GM21723 (cell line): Measurements from ENCODE around the gene PXN.
A peak's percentile ranks its signal among the peaks of the same experiment; 100 is the strongest.
"Not testable (repeated sequence)": the region's sequence is repeated elsewhere in the genome, so short reads cannot be mapped to it uniquely, and the experiment has no call there.

Experiments
- ATAC-seq: cut with Tn5 transposase; IDR thresholded peaks from one replicate; pipeline ENCODE4 v1.9.1; 2021; ENCODE audit warnings: mild to moderate bottlenecking, moderate library complexity; ENCODE audit not compliant: unreplicated experiment

The PXN gene

GRCh38 chr12:120211904-120212283, 53.6 kb downstream of the PXN start:
- no peak for ATAC-seq

DNA sequence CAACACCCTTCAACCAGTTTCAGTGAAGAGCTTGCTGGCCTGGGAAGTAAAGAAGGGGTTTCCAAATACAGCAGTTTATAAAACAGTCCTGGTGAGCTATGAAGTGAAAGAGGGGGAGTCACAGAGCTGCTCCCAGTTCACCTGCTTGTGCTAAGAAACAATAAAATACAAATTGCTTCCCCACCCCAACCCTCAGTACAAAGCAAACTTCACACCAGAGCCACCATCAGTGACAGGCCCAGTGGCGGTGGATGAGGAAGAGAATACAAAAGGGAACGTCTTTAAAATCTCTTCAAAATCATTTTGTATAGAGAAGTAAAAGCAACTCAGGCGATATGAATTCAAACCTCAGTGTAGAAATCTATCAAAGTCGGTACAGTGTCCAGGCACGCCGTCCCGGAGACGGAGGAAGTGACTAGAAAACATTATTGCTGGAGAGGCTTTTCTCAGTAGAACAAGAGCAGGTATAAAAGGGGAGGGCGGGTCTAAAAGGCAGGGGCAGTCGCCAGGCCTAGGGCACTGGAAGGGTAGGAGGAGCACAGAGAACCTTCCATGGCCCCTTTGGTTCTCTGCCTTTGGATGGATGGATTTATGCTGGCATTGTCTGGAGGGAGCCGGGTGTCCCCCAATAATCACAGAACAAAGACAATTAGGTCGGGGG, 54.2 kb downstream of the PXN start:
- ATAC-seq, result no peak

- ATAC-seq, result no peak
Observed at GRCh38 chr12:120209851-120210250, 55.7 kb downstream of the PXN start.

DNA sequence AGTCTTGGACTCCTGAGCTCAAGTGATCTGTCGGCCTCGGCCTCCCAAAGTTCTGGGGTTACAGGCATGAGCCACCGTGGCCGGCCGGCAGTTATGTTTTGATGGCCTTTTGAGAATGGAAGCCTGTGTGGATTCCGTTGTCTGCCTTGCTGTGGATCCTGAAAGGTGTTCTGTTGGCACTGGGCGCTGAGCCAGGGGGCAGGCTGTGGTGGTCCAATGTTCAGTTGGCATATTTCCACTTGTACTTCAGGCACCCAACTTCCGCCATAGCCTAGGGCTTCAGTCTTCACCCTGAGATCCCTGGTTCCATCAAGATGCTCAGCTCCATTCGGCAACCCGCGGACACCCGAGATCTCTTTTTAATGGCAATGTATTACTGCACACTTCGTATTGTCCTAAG, 58.3 kb downstream of the PXN start:
- ATAC-seq, result no peak

- not testable (repeated sequence) for ATAC-seq
Observed at GRCh38 chr12:120206781-120207180, 58.7 kb downstream of the PXN start.

DNA sequence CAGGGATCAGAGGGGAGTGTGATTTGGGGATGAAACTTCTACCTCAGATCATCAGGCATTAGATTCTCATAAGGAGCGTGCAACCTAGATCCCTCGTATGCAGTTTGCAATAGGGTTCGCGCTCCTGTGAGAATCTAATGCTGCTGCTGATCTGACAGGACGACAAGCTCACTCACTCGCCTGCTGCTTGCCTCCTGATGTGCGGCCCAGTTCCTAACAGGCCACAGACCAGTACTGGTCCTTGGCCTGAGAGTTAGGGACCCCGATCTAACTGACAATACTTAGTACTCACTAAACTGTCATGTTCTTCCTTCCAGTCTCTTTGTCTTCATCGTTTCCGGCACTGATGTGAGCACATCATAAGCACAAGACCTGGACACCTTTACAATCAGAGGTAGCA, 59.3 kb downstream of the PXN start:
- ATAC-seq, result no peak

DNA sequence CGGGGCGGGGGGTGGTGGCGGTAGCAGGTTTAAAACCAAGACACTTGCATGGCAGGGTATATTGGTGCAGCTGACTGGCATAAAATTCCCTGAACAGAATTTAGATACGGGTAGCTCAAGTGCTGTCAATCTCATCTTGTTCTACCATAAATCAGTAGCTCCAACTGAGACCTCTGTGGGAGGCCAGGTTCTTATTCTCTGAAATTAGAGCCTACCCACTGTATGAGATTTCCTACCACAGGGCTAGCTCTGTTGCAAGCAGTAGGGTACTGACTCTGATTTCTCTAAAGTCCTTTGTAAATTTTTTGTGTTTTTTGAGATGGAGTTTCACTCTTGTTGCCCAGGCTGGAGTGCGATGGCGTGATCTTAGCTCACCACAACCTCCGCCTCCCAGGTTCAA, 61.4 kb downstream of the PXN start:
- no peak for ATAC-seq

DNA sequence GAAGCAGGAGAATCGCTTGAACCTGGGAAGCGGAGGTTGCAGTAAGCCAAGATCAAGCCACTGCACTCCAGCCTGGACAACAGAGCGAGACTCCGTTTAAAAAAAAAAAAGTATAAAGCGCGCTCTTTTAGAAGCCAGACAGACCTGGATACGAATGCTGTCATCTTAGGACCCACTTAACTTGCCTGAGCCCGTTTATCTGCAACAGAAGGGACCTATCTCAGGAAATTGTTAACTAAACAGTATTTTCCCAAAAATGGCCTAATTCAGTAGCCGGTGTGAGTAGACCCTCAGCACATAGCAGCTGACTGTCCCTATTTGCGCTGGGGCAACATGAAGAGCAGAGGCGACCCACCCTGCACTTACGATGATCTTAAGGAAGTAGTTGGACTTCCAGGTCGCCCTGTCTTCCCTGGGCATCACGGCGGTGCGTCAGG, 65.1 kb downstream of the PXN start:
- no peak for ATAC-seq

- no peak for ATAC-seq
Observed at GRCh38 chr12:120199595-120200306, 65.8 kb downstream of the PXN start.

DNA sequence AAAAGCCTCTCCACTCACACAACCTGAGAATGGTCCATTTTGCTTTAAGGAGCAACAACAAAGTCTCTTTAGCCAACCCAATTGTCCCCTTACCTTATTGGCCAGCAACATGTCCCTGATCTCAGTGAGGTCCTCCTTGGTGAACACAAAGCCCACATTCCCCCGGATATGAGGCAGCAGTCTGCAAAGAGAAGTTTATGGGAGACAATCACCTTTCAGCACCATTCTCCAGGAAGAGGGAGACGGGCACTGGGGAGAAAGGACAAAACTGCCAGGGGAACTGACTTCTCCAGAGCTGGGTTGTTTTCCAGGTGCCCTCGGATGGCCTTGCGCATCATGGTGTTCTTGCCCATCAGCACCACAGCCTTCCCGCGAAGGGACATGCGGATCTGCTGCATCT, 66.5 kb downstream of the PXN start:
- no peak for ATAC-seq

DNA sequence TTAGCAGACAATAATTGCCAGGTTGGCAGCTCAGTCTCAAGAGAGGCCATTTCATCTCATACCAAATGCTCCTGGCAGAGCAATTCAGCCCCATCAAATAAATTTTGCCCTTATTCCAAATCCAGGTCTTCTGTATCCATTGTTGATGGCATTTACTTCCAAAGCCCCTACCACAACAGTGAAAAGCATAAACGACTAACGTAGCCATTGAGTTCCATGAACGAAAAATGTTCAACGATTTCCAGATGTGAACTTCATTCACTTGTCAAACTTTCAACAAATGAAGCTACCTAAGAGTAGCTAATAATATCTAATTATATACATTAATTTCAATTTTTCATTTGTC, 68.0 kb downstream of the PXN start:
- ATAC-seq, result no peak

- not testable (repeated sequence) for ATAC-seq
Observed at GRCh38 chr12:120196817-120197541, 68.6 kb downstream of the PXN start.

DNA sequence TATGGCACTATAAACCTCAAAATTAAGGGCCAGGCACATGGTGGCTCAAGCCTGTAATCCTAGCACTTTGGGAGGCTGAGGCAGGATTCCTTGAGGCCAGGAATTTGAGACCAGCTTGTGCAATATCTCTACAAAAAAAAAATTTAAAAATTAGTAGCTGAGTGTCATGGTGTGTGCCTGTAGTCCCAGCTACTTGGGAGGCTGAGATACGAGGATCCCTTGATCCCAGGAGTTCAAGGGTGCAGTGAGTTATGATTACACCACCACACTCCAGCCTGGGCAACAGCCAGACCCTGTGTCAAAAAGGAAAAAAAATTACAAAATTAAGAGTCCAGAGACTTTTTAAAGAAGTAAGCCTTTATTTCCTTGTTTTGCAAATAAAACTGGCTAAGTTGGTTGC, 69.2 kb downstream of the PXN start:
- no peak for ATAC-seq

GRCh38 chr12:120194534-120195395, 70.8 kb downstream of the PXN start, which contains the start of gene GCN1:
TSS of gene GCN1 (minus strand) at chr12:120194715. CDS start at chr12:120194697, 18 bp downstream.
- peak; percentile 74 for ATAC-seq

- ATAC-seq, result peak; percentile 28
Observed at GRCh38 chr12:120194226-120194533, 71.3 kb downstream of the PXN start.

- ATAC-seq, result not testable (repeated sequence)
Observed at GRCh38 chr12:120193286-120193685, 72.2 kb downstream of the PXN start.

- ATAC-seq, result no peak
Observed at GRCh38 chr12:120190985-120191480, 74.5 kb downstream of the PXN start.

GRCh38 chr12:120190386-120190785, 75.1 kb downstream of the PXN start:
- ATAC-seq, result no peak

DNA sequence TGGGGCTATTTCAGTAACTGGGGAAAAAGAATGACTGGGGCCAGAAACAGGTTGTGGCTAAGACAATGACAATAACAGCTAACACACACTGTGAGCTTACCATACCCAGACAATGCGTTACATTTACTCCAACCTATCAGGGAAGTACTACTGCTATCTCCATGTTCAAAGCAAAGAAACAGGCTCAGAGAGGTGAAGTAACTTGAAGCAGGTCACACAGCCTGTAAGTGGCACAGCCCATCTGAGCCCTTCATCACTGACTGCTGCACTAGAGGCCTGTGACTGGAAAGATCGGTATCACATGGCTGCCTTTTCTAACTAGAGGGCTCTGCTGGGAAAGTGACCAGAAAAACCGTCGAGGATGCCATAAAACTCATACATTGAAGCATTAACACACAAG, 78.9 kb downstream of the PXN start:
- no peak for ATAC-seq

GRCh38 chr12:120183211-120183631, 82.3 kb downstream of the PXN start:
- no peak for ATAC-seq
